ENCODE results near the gene SMARCC2. TPM values are rescaled to one million over a fixed set of nuclear protein-coding genes. Genes with fewer than 3 reads are reported as not detected.

Gene SMARCC2
- total and polyA plus RNA-seq, 4 donors = 66.2 to 143 (median 123) TPM

DNA sequence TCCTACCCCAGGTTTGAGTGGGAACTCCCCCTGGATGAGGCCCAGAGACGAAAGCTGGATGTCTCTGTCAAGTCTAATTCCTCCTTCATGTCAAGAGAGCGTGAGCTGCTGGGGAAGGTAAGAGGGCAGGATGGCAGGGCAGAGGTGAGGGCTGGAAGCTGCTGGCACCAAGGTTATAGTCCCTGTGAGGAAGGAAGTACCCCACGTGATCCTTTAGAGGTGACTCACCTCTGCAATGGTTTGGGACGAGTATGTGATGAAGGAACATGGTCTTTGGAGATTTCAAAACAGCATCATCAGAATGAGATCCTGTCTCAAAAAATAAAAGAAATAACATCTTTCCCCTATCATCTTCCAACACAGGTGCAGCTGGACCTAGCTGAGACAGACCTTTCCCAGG, 46.1 kb downstream of the SMARCC2 start:
- Histone ChIP-seq H3K4me1 (ENCODE audit: control insufficient read depth, insufficient read depth, low read length) (no peaks in the 10 kb centered on the region), H3K27me3 (ENCODE audit: control insufficient read depth, insufficient read depth, low read length) (no peaks in the 10 kb centered on the region), H3K4me3 (ENCODE audit: low read depth, low read length) (no peak overlapping the region), H3K36me3 (ENCODE audit: control insufficient read depth, insufficient read depth, low read length) (peaks cover 49% of the 10 kb centered on the region), H3K27ac (ENCODE audit: low read depth, low read length) (no peak overlapping the region), H3K9me3 (ENCODE audit: control insufficient read depth, insufficient read depth, low read length) (no peaks in the 10 kb centered on the region)
- WGBS (ENCODE audit: insufficient coverage) = 100% methylated on average over 1 of the region's 4 CpGs
- DNase-seq (ENCODE audit: low read depth in 4 of 6, low spot score in 6 of 6) = no peak

DNA sequence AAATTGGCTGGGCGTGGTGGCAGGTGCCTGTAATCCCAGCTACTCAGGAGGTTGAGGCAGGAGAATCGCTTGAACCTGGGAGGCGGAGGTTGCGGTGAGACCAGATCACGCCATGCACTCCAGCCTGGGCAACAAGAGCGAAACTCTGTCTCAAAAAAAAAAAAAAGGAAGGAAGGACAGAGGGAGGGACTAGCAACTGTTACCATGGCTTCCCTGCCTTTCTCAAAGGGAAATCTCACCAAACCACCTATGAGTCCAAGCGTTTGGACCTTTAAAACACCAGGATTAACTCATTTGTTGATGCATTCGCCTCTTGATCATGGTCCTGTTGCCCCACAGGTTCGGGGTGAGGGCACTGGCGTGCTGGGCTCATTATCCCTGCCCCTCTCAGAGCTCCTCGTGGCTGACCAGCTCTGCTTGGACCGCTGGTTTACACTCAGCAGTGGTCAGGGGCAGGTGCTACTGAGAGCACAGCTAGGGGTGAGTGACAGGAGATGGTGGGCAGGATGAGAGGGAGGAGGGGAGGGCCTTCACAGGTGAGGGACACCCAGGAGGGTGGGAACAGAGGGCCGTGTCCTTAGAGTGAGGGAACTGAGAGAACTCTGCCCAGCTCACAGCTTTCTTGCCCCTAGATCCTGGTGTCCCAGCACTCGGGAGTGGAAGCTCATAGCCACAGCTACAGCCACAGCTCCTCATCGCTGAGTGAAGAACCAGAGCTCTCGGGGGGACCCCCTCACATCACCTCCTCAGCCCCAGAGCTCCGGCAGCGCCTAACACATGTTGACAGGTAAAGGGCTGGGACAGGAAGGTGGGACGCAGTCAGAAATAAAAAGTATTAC, 47.1 kb downstream of the SMARCC2 start:
- no peak for DNase-seq (ENCODE audit: low read depth in 4 of 6, low spot score in 6 of 6)
- H3K9me3 ChIP-seq (ENCODE audit: control insufficient read depth, insufficient read depth, low read length) = no peaks in the 10 kb centered on the region
- no peak overlapping the region for H3K4me3 ChIP-seq (ENCODE audit: low read depth, low read length)
- H3K27me3 ChIP-seq (ENCODE audit: control insufficient read depth, insufficient read depth, low read length) = no peaks in the 10 kb centered on the region
- no peak overlapping the region for H3K27ac ChIP-seq (ENCODE audit: low read depth, low read length)
- peaks cover 59% of the 10 kb centered on the region for H3K36me3 ChIP-seq (ENCODE audit: control insufficient read depth, insufficient read depth, low read length)
- 89% methylated on average over 9 of the region's 19 CpGs for WGBS (ENCODE audit: insufficient coverage)
- H3K4me1 ChIP-seq (ENCODE audit: control insufficient read depth, insufficient read depth, low read length) = no peaks in the 10 kb centered on the region

DNA sequence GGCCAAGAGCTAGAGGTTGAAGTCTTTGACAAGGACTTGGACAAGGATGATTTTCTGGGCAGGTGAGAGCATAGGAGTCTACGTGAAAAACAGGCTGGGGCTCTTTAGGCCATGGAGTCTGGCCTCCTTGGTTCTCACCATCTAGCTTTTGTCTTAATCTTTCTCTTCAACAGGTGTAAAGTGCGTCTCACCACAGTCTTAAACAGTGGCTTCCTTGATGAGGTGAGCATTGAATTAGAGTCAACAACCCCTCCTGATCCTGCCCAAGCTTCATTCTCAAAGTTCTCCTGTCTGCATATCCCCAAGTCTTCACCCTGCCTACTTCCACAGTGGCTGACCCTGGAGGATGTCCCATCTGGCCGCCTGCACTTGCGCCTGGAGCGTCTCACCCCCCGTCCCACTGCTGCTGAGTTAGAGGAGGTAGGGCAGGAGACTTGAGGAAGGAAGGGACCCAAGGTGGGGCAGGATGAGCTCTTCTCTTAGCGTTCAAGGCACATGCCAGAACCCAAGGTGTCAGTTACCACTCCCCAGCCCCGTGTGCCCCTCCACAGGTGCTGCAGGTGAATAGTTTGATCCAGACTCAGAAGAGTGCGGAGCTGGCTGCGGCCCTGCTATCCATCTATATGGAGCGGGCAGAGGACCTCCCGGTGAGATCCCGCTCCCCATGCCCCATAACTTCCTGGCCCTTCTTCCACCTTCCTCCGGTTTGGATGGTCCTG, 51.3 kb downstream of the SMARCC2 start:
- no peak overlapping the region for H3K4me3 ChIP-seq (ENCODE audit: low read depth, low read length)
- no peaks in the 10 kb centered on the region for H3K9me3 ChIP-seq (ENCODE audit: control insufficient read depth, insufficient read depth, low read length)
- 95% methylated on average over 5 of the region's 14 CpGs for WGBS (ENCODE audit: insufficient coverage)
- peaks cover 86% of the 10 kb centered on the region for H3K36me3 ChIP-seq (ENCODE audit: control insufficient read depth, insufficient read depth, low read length)
- H3K4me1 ChIP-seq (ENCODE audit: control insufficient read depth, insufficient read depth, low read length) = no peaks in the 10 kb centered on the region
- H3K27ac ChIP-seq (ENCODE audit: low read depth, low read length) = no peak overlapping the region
- H3K27me3 ChIP-seq (ENCODE audit: control insufficient read depth, insufficient read depth, low read length) = no peaks in the 10 kb centered on the region
- no peak for DNase-seq (ENCODE audit: low read depth in 4 of 6, low spot score in 6 of 6)

DNA sequence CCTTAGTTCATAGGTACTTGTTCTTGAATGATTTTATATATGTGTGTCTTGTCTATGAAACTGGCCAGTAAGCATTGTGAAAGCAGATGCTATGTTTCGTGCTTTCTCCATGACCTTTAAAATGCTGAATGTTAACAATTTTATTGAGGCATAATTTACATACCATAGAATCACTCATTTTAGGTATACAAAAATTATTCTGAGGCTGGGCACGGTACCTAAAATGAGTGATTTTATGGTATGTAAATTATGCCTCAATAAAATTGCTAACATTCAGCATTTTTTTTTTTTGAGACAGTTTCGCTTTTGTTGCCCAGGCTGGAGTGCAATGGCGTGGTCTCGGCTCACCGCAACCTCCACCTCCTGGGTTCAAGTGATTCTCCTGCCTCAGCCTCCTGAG, 54.4 kb downstream of the SMARCC2 start:
- 96% methylated on average over 4 of the region's 6 CpGs for WGBS (ENCODE audit: insufficient coverage)
- H3K27ac ChIP-seq (ENCODE audit: low read depth, low read length) = no peak overlapping the region
- H3K4me1 ChIP-seq (ENCODE audit: control insufficient read depth, insufficient read depth, low read length) = peaks cover 7% of the 10 kb centered on the region
- DNase-seq (ENCODE audit: low read depth in 4 of 6, low spot score in 6 of 6) = no peak
- peaks cover 91% of the 10 kb centered on the region for H3K36me3 ChIP-seq (ENCODE audit: control insufficient read depth, insufficient read depth, low read length)
- H3K27me3 ChIP-seq (ENCODE audit: control insufficient read depth, insufficient read depth, low read length) = no peaks in the 10 kb centered on the region
- no peak overlapping the region for H3K4me3 ChIP-seq (ENCODE audit: low read depth, low read length)
- H3K9me3 ChIP-seq (ENCODE audit: control insufficient read depth, insufficient read depth, low read length) = no peaks in the 10 kb centered on the region

DNA sequence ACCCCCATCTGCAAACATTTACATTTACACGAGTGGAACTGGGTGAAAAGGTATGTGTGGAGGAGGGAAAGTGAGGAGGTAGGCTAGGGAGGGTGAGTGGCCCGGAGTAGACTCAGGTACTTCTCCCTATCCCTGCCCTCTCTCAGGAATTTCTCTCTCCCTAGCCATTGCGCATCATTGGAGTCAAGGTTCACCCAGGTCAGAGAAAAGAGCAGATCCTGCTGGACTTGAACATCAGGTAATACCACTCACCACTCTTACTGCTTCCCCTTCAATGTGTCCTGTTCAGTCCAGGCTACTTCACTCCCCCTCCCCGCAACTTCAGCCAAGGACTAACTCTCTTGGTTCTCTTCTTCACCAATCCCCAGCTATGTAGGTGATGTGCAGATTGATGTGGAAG, 58.4 kb downstream of the SMARCC2 start:
- no peak overlapping the region for H3K27ac ChIP-seq (ENCODE audit: low read depth, low read length)
- no peak overlapping the region for H3K4me3 ChIP-seq (ENCODE audit: low read depth, low read length)
- no peak for DNase-seq (ENCODE audit: low read depth in 4 of 6, low spot score in 6 of 6)
- H3K4me1 ChIP-seq (ENCODE audit: control insufficient read depth, insufficient read depth, low read length) = peaks cover 30% of the 10 kb centered on the region
- H3K27me3 ChIP-seq (ENCODE audit: control insufficient read depth, insufficient read depth, low read length) = no peaks in the 10 kb centered on the region
- no peaks in the 10 kb centered on the region for H3K9me3 ChIP-seq (ENCODE audit: control insufficient read depth, insufficient read depth, low read length)
- WGBS (ENCODE audit: insufficient coverage) = 100% methylated on average over 1 of the region's 4 CpGs
- H3K36me3 ChIP-seq (ENCODE audit: control insufficient read depth, insufficient read depth, low read length) = peaks cover 53% of the 10 kb centered on the region

DNA sequence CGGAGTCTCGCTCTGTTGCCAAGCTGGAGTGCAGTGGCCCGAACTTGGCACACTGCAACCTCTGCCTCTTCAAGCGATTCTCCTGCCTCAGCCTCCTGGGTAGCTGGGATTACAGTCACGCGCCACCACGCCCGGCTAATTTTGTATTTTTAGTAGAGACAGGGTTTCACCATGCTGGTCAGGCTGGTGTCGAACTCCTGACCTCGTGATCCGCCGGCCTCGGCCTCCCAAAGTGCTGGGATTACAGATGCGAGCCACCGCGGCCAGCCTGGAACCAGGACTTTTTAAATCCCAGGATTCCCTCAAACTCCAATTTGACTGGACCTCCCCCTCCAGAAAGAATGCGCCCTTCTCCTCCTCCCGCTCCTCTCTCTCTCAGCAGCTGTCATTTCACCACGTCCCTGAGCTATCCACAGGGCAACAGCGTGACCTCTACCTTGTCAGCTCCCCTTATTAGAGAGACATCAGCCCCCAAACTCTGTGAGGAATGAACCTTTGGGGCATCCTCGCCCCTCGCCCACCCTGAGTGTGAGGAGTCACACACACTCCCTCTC, 59.3 kb downstream of the SMARCC2 start:
- Histone ChIP-seq H3K9me3 (ENCODE audit: control insufficient read depth, insufficient read depth, low read length) (no peaks in the 10 kb centered on the region), H3K27me3 (ENCODE audit: control insufficient read depth, insufficient read depth, low read length) (no peaks in the 10 kb centered on the region), H3K27ac (ENCODE audit: low read depth, low read length) (no peak overlapping the region), H3K4me1 (ENCODE audit: control insufficient read depth, insufficient read depth, low read length) (peaks cover 30% of the 10 kb centered on the region), H3K4me3 (ENCODE audit: low read depth, low read length) (peak overlapping the region; percentile 91), H3K36me3 (ENCODE audit: control insufficient read depth, insufficient read depth, low read length) (peaks cover 50% of the 10 kb centered on the region)
- DNase-seq (ENCODE audit: low read depth in 4 of 6, low spot score in 6 of 6) = no peak
- WGBS (ENCODE audit: insufficient coverage) = 73% methylated on average over 22 of the region's 22 CpGs

DNA sequence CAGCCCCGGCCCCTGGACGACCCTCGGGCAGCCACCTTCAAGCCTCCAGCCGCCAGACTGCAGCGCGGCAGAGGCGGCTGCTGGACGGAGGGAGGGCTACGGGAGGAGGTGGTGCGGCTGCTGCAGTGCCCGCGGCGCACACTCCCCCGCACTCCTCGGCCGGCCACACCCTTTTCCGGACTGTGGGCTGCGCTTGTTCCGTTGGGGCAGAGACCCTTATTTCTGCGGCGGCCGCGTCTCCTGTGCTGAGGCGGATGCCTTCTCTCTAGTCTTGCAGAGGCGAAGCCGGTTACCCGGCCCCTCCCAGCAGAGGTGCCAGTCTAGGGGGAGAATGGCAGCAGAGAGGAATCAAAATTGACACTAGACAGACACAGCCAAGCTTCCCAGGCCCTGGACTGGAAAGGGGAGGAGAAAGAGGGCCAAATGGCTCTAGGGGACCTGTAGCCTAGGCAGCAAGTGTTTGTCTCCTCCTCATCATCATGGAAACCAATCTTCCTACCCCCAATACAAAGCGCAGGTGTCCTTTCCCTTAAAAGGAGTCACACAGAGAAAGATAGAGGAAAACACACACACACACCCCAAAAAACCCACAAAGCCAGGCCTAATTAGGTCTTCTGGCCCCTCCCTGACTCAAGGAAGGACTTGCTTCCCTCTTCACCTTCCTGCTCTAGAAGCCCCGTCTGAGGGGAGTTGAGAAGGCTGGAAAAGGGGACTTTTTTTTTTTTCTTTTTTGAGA, 59.9 kb downstream of the SMARCC2 start:
- Histone ChIP-seq H3K9me3 (ENCODE audit: control insufficient read depth, insufficient read depth, low read length) (no peaks in the 10 kb centered on the region), H3K27me3 (ENCODE audit: control insufficient read depth, insufficient read depth, low read length) (no peaks in the 10 kb centered on the region), H3K36me3 (ENCODE audit: control insufficient read depth, insufficient read depth, low read length) (peaks cover 46% of the 10 kb centered on the region), H3K4me1 (ENCODE audit: control insufficient read depth, insufficient read depth, low read length) (peaks cover 30% of the 10 kb centered on the region), H3K27ac (ENCODE audit: low read depth, low read length) (peak overlapping the region; percentile 92), H3K4me3 (ENCODE audit: low read depth, low read length) (peak overlapping the region; percentile 91)
- DNase-seq (ENCODE audit: low read depth in 4 of 6, low spot score in 6 of 6) = peak in 2 of 6 donors; percentile 56 to 66
- WGBS (ENCODE audit: insufficient coverage) = under 1% methylated on average over 23 of the region's 29 CpGs

DNA sequence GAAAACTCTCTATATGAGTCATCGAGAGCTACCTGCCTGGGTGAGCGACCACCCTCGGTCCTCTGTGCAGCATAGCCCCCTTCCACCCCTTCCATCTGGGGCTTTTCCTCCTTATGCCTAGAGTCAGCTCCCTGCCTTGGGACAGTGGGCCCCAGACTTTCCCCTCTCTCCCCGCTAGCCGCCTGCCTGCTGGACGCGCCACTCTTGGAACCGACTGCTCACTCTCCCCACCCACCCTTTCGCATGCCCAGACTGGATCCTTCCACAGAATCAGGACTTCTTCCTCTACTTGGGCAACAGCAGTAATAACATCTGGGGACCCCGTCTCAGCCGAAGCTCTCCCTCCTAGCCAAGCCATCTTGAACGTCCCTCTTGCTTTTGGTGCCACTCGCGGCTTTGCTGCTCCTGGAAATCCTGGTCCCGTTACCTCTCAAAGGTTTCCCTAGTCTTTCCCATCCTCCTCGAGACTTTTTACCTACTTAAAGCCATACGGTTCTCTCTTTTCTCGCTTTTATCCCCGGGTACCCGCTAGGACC, 60.5 kb downstream of the SMARCC2 start:
- peaks cover 39% of the 10 kb centered on the region for H3K36me3 ChIP-seq (ENCODE audit: control insufficient read depth, insufficient read depth, low read length)
- WGBS (ENCODE audit: insufficient coverage) = under 1% methylated on average over 20 of the region's 20 CpGs
- H3K27ac ChIP-seq (ENCODE audit: low read depth, low read length) = peak overlapping the region; percentile 92
- DNase-seq (ENCODE audit: low read depth in 4 of 6, low spot score in 6 of 6) = peak in 2 of 6 donors; percentile 32 to 51
- peak overlapping the region; percentile 91 for H3K4me3 ChIP-seq (ENCODE audit: low read depth, low read length)
- H3K4me1 ChIP-seq (ENCODE audit: control insufficient read depth, insufficient read depth, low read length) = peaks cover 30% of the 10 kb centered on the region
- no peaks in the 10 kb centered on the region for H3K9me3 ChIP-seq (ENCODE audit: control insufficient read depth, insufficient read depth, low read length)
- no peaks in the 10 kb centered on the region for H3K27me3 ChIP-seq (ENCODE audit: control insufficient read depth, insufficient read depth, low read length)
